GM19324 (cell line): Measurements from ENCODE around the gene YIF1A.

Source experiments
- ATAC-seq: cut with Tn5 transposase; IDR thresholded peaks from one replicate; pipeline ENCODE4 v1.9.1; 2021; ENCODE audit warnings: mild to moderate bottlenecking, moderate library complexity; ENCODE audit not compliant: unreplicated experiment, low FRiP score

Gene YIF1A, protein sequence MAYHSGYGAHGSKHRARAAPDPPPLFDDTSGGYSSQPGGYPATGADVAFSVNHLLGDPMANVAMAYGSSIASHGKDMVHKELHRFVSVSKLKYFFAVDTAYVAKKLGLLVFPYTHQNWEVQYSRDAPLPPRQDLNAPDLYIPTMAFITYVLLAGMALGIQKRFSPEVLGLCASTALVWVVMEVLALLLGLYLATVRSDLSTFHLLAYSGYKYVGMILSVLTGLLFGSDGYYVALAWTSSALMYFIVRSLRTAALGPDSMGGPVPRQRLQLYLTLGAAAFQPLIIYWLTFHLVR

DNA sequence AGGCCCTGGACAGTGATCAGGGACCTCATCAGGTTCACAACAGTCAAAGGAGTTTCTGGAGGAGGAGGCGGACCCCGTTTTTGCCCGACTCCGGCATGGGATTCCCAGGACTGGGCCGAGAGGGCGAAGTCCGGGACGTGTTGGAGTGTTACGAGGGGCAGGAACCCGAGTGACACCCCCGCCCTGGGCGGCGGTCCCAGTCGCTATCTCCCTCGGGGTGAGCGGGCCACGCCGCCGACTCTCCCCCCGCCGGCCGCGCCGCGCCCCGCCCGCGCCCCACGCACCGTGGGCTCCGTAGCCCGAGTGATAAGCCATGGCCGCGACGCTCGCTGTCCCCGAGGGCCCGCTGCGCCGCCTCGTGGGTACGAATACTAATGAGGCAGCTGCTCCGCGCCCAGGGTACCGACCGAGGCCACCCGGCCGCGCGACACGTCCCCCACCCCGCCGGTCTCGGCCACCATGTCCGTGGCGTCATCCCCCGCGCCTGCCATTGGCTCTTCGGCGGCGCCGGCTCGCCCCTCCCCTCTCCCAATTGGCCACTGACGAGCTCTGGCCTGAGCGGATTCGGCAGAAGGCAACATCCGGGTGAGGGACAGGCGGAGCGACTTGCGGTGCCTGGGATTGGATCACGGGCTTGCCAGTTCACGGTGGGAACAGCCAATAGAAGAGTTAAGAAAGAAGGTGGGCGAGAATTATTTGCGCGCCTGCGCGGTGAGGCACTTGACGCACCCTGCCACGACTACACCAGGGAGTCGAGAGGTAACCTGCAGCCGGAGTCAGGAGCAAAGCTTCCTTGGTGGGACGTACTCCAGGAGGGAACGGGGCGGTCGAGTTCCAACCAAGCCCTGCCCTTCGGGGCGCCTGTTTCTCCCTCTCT, at the start of gene YIF1A:
YIF1A (minus strand) TSS at position 473 of the 877 bp plus-strand sequence; CDS start at position 315, 158 bp downstream.
- peak; percentile 91 for ATAC-seq

DNA sequence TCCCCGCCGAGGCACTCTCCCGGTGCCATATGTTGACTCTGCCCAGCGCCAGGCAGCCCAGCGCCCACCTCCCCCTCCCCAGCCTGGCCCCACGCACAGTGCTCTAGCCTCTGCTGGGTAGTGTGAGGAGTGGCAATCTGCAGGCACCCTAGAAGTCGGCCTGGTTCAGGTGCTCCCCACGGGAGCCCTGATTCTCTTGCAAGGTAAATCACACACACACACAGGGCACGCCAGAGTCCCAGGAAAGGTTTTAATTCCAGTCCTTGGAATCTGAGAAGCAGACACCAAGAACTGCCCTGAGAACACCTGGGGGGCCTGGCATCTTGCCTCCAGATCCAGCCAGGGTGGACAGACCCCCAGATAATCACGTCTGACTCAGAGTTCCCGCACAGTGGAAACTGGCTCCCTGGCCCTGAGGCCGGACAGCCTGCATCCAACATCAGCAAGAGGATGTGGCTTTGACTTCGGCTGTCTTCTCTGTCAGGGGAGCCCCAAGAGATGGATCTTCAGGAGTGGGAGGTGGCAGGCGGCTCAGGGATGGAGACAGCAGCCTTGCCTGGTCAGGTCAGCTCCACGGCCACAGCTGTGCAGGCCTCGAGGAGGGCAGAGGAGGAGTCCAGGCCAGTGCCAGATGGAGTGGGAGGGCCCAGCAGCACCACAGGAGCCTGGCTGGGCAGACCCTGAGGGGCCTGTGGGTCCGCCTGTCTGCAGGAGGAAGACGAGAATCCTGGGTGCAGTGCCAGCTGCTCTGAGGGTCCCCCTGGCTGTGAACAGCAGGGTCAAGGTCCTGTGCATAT, 48.4 kb upstream of the YIF1A start:
- no peak for ATAC-seq

DNA sequence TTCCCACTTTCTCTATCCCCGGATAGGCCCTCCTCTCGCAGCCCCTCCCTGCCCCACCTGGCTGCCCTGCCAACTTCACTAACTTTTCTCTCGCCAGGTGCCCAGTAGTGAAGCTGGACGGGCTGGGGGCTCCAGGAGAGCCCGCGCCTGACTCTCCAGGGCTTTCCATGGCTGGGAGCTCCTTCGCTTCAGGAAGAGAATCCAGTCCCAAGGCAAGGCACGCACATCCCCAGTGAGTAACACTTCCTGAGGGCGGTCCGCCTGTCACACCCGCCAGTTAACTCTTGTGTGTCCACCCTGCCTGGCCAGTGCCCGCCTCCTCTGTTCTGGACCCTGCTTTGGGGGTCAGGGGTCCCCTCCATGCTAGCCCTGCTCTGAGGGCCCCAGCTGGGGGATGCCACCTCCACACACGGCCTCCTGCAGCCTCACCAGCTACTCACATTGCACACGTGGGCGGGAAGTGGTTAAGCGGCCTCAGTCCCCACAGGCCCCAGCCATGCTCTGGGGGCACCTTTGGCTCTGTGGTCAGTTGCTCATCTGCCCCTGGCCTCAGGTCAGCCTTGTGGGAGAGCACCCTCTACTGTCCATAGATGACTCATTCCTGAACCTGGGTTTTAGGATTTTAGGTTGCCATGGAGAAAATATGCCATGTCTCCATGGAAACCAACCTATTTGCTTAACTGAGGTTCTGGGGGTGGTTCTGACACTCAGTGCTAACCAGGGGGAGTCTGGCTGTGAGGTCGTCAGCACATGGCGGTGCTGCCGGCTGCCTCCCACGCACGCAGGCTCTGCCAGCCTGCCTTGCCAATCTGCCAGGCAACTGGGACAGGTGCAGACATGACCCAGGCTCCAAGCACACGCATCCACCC, 47.5 kb upstream of the YIF1A start, which contains the start of gene RIN1:
RIN1 (minus strand) TSS at position 201 of the 869 bp plus-strand sequence; CDS start at position 169, 32 bp downstream.
- peak; percentile 35 for ATAC-seq

DNA sequence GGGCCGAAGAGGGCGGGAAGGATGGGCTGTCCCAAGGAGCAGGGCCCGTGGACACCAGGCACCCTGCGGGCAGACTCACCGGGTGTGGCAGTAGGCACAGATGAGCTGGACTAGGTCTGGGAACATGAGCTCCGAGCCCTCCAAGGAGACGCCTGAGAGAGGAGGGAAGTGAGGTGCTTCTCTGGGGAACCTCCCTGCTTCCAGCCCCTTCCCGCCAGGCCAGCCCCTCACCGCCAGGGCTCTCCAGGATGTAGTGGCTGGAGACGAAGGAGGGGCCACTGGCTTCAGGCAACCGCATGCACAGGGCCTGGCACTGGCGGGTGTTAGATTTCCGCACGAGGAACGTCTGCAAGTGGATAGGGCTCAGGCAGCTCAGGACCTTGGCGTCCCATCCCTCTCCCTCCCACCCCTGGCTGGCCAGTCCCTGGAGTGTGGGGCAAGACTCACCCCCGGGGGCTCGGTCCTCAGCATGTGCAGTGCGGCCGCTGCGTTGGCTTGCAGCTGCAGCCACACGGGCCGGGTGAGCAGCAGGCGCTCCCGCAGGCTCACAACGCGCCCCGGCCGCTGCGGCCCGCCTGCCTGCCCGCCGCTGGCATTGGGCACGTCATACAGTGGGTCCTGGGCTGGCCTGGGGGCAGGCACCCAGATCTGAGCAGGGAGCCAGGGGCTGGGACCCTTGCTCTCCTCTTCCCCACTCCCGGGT, 46.7 kb upstream of the YIF1A start:
- no peak for ATAC-seq

DNA sequence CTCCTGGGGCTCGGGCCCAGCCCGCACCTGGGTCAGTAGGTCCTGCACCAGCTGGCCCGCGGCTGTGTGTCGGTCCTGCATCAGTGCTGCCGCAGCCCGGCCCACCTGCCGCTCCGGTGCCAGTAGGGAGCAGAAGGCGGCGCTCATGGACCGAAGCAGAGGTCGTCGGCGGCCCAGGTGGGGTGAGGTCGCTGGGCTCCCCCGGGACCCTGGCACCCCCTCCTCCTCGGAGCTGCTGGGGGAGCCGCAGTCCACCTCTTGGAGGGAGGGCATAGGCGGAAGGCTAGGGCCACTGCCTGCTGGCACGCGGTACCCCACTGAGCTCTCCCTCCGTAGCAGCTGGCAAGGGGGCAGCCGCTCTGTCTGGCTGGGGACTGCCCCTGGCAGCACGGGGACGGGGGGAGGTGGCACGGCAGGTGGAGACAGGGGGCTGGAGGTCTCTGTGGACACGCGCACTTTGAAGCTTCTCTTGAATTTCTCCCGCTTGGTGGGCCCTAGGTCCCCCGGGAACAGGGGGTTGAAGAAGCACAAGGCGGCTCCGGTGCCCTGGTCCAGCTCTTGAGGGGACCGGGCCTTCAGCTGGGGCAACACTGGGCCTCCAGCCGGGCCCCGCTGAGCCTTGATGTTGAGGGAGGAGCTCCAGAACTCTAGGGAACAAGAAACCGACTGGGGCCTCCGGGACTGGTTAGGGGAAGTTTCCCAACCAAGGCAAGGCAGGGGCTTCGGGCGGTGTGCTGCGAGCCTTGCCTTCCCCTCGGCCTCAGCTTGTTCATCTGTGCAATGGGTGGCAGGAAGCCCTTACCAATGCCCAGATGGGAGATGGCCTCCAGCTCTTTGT, 45.9 kb upstream of the YIF1A start:
- no peak for ATAC-seq

DNA sequence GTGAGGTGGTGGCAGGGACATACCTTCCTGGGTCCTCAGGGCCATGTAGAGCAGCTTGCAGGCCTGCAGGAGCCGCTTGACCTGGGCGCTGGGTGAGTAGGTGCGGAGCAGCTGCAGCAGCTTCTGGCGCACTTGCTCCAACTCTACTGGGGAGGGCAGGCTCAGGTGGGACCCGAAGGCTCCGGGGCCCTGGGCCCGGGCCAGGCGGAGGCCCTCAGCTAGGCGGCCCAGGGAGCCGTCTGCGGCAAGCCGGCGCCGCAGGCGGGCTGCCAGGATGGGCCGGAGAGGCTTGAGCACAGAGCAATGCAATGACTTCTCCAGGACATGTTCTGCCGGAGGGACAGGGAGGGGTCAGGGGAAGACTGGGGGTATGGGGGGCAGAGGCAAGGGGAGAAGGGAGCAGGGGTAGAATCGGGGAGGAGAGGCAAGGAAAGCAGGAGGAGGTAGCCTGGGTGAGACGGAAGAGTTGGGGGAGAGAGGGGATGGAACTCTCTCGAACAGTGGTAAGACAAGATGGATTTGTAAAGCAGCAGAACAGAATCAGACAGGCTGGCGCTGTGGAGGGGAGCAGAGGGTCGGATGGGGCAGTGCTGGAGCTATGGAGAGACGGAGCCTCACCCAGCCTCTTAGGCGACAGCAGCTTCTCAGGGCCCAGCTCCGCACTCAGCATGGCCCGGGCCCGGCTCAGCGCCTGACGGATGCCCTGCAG, 45.1 kb upstream of the YIF1A start:
- ATAC-seq: no peak

DNA sequence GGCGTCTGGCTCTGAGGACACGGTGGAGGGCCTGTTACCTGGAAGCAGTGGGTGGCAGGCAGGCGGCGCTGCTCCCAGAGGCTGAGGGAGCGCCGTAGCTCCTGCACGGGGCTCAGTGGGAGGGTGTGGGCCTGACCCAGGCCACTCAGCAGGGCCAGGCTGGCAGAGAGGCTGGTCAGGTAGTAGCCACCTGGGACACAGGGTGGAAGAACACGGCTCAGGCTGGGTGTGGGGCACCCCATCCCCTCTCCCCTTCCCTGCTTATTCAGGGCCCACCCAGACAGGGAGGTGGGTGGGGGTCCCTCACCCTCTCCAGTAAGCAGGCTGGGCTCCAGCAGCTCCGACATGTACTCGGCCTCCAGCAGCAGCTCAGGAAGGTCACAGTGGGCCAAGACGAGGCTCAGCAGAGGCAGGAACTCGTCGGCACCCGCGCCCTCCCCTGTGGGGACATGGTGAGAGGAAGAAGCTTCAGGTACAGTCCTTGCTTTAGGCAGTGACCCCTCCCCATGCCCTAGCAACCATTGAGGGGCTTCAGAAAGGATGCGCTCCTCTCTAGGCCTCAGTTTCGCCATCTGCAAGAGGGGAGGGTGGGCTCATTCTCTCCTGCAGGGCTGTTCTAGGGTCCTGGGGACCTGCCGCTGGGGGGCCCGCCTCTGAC, 44.4 kb upstream of the YIF1A start:
- ATAC-seq: no peak

DNA sequence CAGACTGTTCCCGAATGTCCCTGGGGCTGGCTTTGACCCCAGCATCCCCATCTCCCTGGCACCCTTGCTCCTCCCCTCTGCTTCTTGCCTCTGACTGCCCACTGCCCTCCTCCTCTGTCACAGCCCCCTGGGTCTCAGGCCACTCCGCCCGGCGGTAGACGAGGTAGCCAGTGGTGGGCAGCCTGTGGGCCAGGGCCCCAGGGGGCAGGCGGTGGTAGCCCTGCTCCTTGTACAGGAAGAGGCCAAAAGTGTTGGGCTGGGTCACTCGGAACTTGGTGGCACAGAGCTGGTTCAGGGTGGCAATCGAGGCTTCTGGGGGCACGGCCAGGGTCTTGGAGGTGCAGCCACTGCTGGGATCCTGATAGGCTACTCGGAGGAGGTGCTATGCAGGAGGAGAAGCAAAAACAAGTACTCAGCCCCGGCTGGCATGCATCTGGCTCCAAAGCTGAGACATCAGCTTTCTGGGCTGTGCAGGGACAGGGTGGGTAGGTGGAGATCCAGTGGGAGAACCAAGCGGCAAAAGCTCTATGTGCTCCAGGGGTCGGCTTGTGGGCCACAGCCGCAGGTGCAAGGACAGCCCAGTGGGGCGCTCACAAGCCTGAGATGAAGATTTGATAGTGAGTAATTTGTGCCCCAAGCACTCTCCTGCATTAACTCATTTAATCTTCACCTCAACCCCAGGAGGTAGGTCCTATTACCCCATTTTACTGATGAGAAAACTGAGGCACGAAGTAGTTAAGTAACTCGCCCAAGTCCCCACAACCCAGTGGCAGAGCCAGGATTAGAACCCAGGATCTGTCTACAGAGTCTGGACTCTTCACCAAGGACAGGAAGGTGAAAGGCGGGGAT, 43.7 kb upstream of the YIF1A start:
- ATAC-seq: no peak

DNA sequence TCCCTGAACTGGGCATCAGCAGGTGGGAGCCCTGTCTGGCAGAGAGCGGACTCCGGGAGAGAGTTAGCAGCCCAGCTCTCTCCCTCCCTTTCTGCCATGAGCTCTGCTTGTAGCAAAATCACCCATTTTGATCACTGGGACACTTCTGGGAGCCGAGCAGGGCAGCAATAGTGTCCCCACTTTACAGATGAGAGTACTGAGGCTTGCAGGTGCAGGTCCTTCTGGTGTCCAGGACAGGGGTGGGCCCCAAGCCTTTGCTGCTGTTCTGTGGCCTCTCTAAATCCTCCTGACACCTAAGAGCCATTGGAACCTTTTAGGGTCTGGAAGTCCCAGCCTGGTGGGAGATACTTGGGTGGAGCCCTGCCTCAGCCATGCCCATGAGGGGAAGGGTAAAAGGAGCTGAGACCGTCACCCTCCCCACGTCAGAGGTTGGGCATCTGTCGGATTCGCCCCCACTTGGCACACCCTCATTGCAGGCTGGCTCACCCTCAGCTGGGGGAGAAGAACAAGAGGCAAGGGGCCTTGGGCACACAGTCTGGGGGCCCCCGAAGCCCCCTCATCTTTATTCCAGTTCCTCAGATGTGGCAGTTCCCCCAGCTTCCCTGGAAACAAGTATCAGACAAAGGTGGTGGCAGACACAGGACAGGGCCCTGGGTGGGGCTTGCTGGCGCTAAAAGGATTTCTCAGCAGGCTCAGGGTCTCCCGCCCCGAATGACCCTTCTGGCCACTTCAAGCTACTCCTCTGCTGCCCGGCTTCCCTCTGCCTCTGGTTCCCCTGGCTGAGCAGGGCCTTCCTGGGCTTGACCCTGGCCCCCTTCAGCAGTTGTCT, 42.8 kb upstream of the YIF1A start:
- no peak for ATAC-seq

DNA sequence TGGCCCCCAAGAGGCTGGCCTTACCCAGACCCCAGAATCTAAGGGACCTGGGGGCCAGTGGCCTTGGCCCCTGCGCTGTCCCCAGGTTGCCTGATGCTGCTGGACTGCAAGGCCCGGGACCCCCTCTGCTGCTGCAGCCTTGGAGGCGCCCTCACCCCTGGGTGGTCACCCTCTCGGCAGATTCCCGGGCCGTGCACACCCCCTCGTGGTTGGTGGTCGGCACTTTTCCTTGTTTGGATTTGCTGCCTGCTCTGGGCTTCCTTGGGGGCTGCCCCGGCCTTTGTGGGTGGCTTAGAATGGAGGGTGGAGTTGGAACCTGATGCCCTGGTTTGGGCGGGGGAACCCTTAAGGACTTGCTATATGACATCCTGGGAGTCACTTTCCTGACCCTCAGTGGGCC, 42.0 kb upstream of the YIF1A start:
- ATAC-seq: no peak

DNA sequence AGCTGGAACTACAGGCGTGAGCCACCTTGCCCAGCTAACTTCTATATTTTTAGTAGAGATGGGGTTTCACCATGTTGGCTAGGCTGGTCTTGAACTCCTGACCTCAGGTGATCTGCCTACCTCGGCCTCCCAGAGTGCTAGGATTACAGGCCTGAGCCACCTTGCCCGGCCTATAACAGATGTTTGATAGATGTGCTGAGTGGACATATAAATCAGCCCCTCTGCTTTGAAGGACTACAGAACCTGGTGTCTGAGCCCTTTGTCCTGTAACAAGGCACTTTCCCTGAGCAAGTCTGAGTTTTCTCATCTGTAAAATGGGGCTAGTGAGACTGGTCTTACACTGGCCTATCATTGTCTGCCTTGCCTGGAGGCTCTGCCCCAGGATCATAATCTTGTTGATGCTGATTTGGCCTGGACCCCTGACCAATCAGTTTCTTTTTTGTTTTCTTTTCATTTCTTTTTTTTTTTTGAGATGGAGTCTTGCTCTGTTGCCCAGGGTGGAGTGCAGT, 40.3 kb upstream of the YIF1A start:
- no peak for ATAC-seq

DNA sequence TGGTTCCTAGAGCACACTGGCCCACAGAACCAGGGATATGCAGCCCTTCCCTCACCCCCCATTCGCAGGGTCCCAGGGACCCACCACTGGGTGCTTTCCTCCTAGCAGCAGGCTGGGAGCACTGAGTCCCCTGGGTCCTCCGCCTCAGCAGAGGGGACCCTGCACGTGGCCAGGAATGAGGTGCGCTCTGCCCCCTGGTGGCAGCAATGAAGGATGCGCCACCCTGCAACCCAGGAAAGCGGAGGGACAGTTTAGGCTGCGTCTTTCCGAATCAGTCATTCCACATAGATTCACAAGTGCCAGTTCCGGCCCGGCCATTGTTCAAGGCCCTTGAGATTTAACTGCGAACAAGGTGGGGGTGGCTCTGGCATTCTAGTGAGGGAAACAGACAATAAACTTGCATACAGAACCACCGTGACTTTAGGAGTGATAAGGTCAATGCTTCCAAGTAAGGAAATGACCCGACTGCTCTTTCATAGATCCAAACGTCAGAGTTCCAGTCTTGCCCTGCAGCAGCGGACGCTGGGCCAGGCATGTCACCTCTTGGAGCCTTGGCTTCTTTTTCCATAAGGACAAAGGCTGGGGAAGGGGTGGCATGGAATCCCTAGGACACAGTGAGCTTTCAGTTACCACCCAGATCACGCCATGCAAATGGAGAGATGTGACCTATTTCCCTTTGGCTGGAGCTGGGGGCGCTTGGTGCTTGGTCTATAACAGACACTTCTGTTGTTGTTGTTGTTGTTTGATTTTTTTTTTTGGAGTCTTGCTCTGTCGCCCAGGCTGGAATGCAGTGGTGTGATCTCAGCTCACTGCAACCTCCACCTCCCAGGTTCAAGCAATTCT, 39.6 kb upstream of the YIF1A start:
- ATAC-seq: no peak

DNA sequence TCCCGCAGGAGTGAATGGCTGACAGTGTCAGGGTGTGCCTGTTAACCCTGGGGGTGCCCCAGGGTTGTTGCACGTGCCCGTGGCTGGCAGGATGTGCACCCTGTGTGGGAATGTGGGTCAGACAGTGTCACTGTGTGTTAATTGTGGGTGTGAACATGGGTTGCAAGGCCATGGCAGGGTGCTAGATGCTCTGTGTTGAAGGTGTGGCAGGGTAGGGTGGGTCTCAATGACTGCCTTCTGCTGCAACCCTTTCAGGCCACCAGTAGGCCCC, 39.0 kb upstream of the YIF1A start:
- ATAC-seq: no peak

DNA sequence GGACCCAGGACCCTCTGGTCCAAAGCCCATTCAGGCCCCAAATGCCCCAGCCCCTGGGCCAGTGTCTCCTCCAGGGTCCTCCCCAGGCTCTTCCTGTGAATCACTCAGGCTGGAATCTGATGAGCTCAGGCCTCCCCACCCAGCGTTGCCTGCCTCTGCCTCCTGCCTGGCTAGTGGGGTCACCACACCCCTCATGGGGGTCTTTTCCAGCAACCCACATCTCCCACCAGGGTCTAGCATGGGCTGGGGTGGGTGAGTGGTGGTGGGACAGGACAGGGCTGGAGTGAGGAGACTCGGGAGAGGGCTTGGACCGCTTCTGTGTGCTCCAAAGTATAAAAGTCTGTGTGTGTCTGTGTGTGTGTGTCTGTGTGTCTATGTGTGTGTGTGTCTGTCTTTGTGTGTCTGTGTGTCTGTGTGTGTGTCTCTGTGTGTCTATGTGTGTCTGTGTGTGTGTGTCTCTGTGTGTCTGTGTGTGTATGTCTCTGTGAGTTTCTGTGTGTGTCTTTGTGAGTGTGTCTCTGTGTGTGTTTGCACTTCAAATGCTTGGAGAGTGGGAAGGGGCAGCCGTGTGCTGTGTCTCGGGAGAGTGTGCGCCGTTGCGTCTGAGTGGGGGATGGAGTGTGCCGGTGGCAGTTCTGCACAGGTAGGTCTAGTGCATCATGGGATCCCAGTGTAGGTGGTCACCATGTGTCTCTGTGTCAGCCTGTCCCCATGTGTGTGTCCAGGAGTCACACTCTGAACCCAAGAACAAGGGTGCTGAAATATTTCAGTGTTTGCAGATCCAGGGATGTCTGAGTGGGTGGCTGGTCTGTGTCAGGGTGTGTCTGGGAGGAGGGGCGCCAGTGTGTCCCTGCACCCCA, 38.5 kb upstream of the YIF1A start:
- no peak for ATAC-seq
